HG02981 (cell line): ENCODE data around the gene JUNB.
"Not testable (repeated sequence)": the region's sequence is repeated elsewhere in the genome, so short reads cannot be mapped to it uniquely, and the experiment has no call there.

Experiments used
- ATAC-seq: cut with Tn5 transposase; IDR thresholded peaks from one replicate; pipeline ENCODE4 v1.9.1; 2021; ENCODE audit warnings: mild to moderate bottlenecking, moderate library complexity; ENCODE audit not compliant: unreplicated experiment

JUNB gene

GRCh38 chr19:12788682-12789097 is 2.6 kb upstream of the JUNB start:
- no peak for ATAC-seq

- ATAC-seq: no peak
These were observed 2.0 kb upstream of the JUNB start for GRCh38 chr19:12789098-12789903.

GRCh38 chr19:12789904-12790619 is 1.2 kb upstream of the JUNB start:
- ATAC-seq: peak; percentile 40

GRCh38 chr19:12790628-12791344 is 500 bp upstream of the JUNB start:
- no peak for ATAC-seq

- ATAC-seq: no peak
These were observed 966 bp downstream of the JUNB start for GRCh38 chr19:12792051-12792852.

- ATAC-seq: no peak
These were observed 1.6 kb downstream of the JUNB start for GRCh38 chr19:12792853-12793289.

GRCh38 chr19:12793290-12794195 is 2.3 kb downstream of the JUNB start:
- ATAC-seq: no peak

GRCh38 chr19:12794196-12794941 is 3.1 kb downstream of the JUNB start:
- no peak for ATAC-seq

- ATAC-seq: no peak
These were observed 3.7 kb downstream of the JUNB start for GRCh38 chr19:12794971-12795381.

GRCh38 chr19:12796146-12797071 is 5.1 kb downstream of the JUNB start:
- ATAC-seq: no peak

- ATAC-seq: no peak
These were observed 5.9 kb downstream of the JUNB start for GRCh38 chr19:12797141-12797587.

GRCh38 chr19:12797607-12798006 is 6.3 kb downstream of the JUNB start:
- ATAC-seq: not testable (repeated sequence)

GRCh38 chr19:12799742-12800465 is 8.6 kb downstream of the JUNB start:
- no peak for ATAC-seq

- ATAC-seq: no peak
These were observed 9.1 kb downstream of the JUNB start for GRCh38 chr19:12800466-12800770.

- no peak for ATAC-seq
These were observed 9.7 kb downstream of the JUNB start for GRCh38 chr19:12800923-12801465.

- ATAC-seq: no peak
These were observed 10.4 kb downstream of the JUNB start, which contains the start of the genes PRDX2 and THSD8 for GRCh38 chr19:12801466-12802266. TSS of gene PRDX2 (minus strand) at chr19:12801800. CDS start at chr19:12801261, 539 bp downstream. TSS of gene THSD8 (plus strand) at chr19:12802069. CDS start at chr19:12802072, 3 bp downstream.
